Uterus (tissue), 2 donors: ENCODE data around the gene AUH.

Source experiments
- CTCF ChIP-seq, 4 experiments: fragments of 200-600 bp in 2 of 4; fragments of 450-650 bp in 2 of 4; sonication (generic) in 2 of 4; IDR thresholded peaks; one replicate each; pipeline ENCODE4 v1.5.1; 2016 to 2019; ENCODE audit warnings: antibody characterized with exemption in 4 of 4, mild to moderate bottlenecking in 2 of 4, moderate library complexity in 1 of 4
- POLR2A ChIP-seq, 2 donors: fragments of 450-650 bp; IDR thresholded peaks; one replicate each; pipeline ENCODE4 v1.6.1; 2016; ENCODE audit warnings: antibody characterized with exemption in 2 of 2, mild to moderate bottlenecking in 1 of 2, moderate library complexity in 1 of 2

- TF ChIP-seq CTCF (IDR thresholded peaks at IDR 0.05) (no peak), POLR2A (IDR thresholded peaks at IDR 0.05) (no peak)
These were observed 175.0 kb downstream of the AUH start for GRCh38 chr9:91186632-91187108.
